ENCODE data around the gene TOX2.

Gene TOX2

GRCh38 chr20:43969501-43970182, 55.0 kb downstream of the TOX2 start:
- DNase-seq (ENCODE audit: low read depth), result no peak
- no peak overlapping the region for H3K4me3 ChIP-seq (ENCODE audit: low read length)
- TF ChIP-seq CTCF (conservative IDR thresholded peaks at IDR 0.05; ENCODE audit: low read length), result no peak

- no peak for DNase-seq (ENCODE audit: low read depth)
- TF ChIP-seq CTCF (conservative IDR thresholded peaks at IDR 0.05; ENCODE audit: low read length), result no peak
- no peak overlapping the region for H3K4me3 ChIP-seq (ENCODE audit: low read length)
These were observed 56.6 kb downstream of the TOX2 start for GRCh38 chr20:43971267-43971666.

DNA sequence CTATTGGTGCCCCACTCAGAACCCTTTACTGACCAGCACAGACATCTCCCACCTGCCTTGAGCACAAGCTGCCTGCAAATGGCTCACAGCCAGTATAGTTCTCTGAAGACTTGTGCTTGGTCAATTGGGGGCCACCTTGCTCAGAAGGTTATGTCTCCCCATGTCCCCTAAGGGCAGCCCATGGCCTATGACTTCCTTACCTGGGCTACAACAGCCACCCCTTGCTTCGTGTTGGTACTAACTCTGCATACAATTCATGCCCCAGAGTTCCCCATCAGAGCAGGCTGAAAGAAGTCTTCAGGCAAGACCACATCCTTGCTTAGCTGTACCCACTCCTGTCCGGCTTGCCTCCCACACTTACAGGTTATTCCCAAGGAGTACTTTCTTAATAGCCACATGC, 57.4 kb downstream of the TOX2 start:
- H3K4me3 ChIP-seq (ENCODE audit: low read length), result no peak overlapping the region
- TF ChIP-seq CTCF (conservative IDR thresholded peaks at IDR 0.05; ENCODE audit: low read length), result no peak
- DNase-seq (ENCODE audit: low read depth), result no peak

DNA sequence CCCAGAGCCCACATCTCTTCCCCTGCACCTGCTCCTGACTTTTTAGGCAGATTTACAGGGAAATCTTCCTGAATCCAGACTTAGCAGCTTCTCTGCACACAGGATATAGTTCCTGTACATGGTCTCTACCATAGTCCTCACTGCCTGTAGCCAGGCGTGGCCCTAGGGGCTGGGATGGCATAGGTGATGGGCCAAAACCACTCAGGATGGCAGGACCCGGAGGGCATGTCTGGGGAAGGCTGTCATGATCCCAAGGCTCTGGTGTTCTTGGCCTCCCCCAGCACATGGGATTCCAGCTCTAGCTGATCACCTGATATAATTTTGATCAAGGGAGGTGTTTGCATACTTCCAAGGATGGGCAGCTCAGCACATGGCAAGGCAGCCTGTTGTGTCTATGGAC, 58.0 kb downstream of the TOX2 start:
- no peak for DNase-seq (ENCODE audit: low read depth)
- TF ChIP-seq CTCF (conservative IDR thresholded peaks at IDR 0.05; ENCODE audit: low read length), result no peak
- H3K4me3 ChIP-seq (ENCODE audit: low read length), result no peak overlapping the region

DNA sequence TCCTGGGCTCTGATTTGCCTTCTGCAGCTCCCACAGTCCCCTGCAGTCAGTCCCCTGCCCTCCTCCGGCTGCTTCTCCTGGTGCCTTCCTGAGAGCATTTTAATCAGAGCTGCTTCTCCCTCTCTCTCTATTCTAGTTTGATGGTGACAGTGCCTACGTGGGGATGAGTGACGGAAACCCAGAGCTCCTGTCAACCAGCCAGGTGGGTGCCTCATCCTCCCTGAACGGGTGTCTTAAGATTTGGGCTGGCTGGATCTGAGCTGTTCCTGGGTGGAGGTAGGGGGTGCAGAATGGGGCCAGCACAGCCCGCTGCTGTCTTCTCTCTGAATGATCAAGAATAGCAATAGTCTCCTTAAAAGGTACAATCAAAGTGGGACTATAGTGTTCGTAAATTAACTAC, 58.6 kb downstream of the TOX2 start:
- no peak for TF ChIP-seq CTCF (conservative IDR thresholded peaks at IDR 0.05; ENCODE audit: low read length)
- H3K4me3 ChIP-seq (ENCODE audit: low read length), result no peak overlapping the region
- no peak for DNase-seq (ENCODE audit: low read depth)

- no peak for DNase-seq (ENCODE audit: low read depth)
- no peak overlapping the region for H3K4me3 ChIP-seq (ENCODE audit: low read length)
- no peak for TF ChIP-seq CTCF (conservative IDR thresholded peaks at IDR 0.05; ENCODE audit: low read length)
These were observed 59.2 kb downstream of the TOX2 start for GRCh38 chr20:43973671-43974450.

DNA sequence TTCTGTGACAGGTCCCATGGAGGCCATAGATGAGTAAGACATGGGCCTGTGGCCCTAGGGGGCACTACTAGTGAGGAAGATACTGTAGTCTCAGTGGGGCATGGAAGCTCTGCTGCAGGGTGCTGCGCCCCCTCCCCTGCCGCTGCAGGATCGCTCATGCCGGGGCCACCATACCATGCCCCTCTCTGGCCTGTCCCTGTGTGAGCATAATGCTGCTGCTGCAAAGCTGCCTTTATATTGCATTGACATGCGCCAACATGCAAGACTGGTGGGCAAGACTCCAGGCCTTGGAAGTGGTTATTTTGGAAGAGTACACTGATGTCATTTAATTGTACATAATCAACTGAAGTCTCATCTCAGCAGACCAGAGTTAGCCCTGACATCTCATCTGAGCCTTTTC, 60.0 kb downstream of the TOX2 start:
- DNase-seq (ENCODE audit: low read depth), result no peak
- TF ChIP-seq CTCF (conservative IDR thresholded peaks at IDR 0.05; ENCODE audit: low read length), result no peak
- no peak overlapping the region for H3K4me3 ChIP-seq (ENCODE audit: low read length)

All from AG10803 (cell line).